Neural cell (in vitro differentiated cells): ENCODE measurements around the gene IRF9. TPM values are rescaled to one million over a fixed set of nuclear protein-coding genes. Genes with fewer than 3 reads are reported as not detected.
A peak's percentile ranks its signal among the peaks of the same experiment; 100 is the strongest.

Experiments
- H2AFZ ChIP-seq: fragments of 200-600, 300-800 bp; sonication (generic), shearing (Covaris generic); 2 replicates; pipeline ENCODE4 v1.6.0; 2014; ENCODE audit warnings: low read depth, mild to moderate bottlenecking, antibody characterized with exemption, low read length, moderate library complexity
- H3F3A ChIP-seq: fragments of 200-600 bp; shearing (Covaris generic); 2 replicates; pipeline ENCODE4 v1.6.1; 2016; ENCODE audit warnings: mild to moderate bottlenecking, moderate library complexity, mixed read lengths, antibody characterized with exemption, low read length; ENCODE audit not compliant: insufficient read depth, poor library complexity, severe bottlenecking
- H3K27ac ChIP-seq: fragments of 200-600, 300-800 bp; sonication (generic), shearing (Covaris generic); 2 replicates; pipeline ENCODE4 v1.5.1; 2014; ENCODE audit warnings: mild to moderate bottlenecking, low read length, moderate library complexity
- H3K27me3 ChIP-seq: fragments of 300-800, 200-600 bp; sonication (generic), shearing (Covaris generic); 2 replicates; pipeline ENCODE4 v1.6.0; 2014; ENCODE audit warnings: mild to moderate bottlenecking, low read depth, low read length, moderate library complexity; ENCODE audit not compliant: insufficient read depth
- H3K36me3 ChIP-seq: fragments of 300-800, 200-600 bp; sonication (generic), shearing (Covaris generic); 2 replicates; pipeline ENCODE4 v1.5.1; 2014; ENCODE audit warnings: mild to moderate bottlenecking, antibody characterized with exemption, low read length, moderate library complexity; ENCODE audit not compliant: insufficient read depth
- H3K4me2 ChIP-seq: fragments of 300-800, 200-600 bp; sonication (generic), shearing (Covaris generic); 2 replicates; pipeline ENCODE4 v1.6.0; 2014; ENCODE audit warnings: mild to moderate bottlenecking, low read length
- H3K4me3 ChIP-seq: fragments of 300-800, 200-600 bp; sonication (generic), shearing (Covaris generic); 2 replicates; pipeline ENCODE4 v1.5.1; 2014; ENCODE audit warnings: mild to moderate bottlenecking, low read length, moderate library complexity
- H3K79me2 ChIP-seq: fragments of 200-600 bp; shearing (Covaris generic); replicated peaks from 2 replicates; pipeline ENCODE4 v1.6.0; 2014; ENCODE audit warnings: mild to moderate bottlenecking, low read length, moderate library complexity; ENCODE audit not compliant: insufficient read depth
- H3K9ac ChIP-seq: fragments of 300-800, 200-600 bp; sonication (generic), shearing (Covaris generic); 2 replicates; pipeline ENCODE4 v1.6.1; 2016; ENCODE audit warnings: mild to moderate bottlenecking, low read length, mixed read lengths
- H3K9me2 ChIP-seq: fragments of 200-600 bp; shearing (Covaris generic); 2 replicates; pipeline ENCODE4 v1.6.1; 2016; ENCODE audit warnings: mild to moderate bottlenecking, low read length, mixed read lengths; ENCODE audit not compliant: insufficient read depth
- H3K9me3 ChIP-seq: fragments of 200-600, 300-800 bp; sonication (generic), shearing (Covaris generic); 2 replicates; pipeline ENCODE4 v1.6.1; 2016; ENCODE audit warnings: mild to moderate bottlenecking, mixed run types, low read length, moderate library complexity, mixed read lengths
- H4K20me1 ChIP-seq: fragments of 200-600 bp; shearing (Covaris generic); 2 replicates; pipeline ENCODE4 v1.6.1; 2016; ENCODE audit warnings: mild to moderate bottlenecking, mixed run types; ENCODE audit not compliant: insufficient read depth
- EP300 ChIP-seq: fragments of 450-650 bp; conservative IDR thresholded peaks from 2 replicates; pipeline ENCODE4 v1.6.1; 2014; ENCODE audit warnings: antibody characterized with exemption, mild to moderate bottlenecking, moderate library complexity; ENCODE audit not compliant: poor library complexity, severe bottlenecking
- POLR2AphosphoS5 ChIP-seq: IDR thresholded peaks from 2 replicates; pipeline ENCODE4 v1.6.1; 2012
- REST ChIP-seq: IDR thresholded peaks from 2 replicates; pipeline ENCODE4 v1.6.1; 2012; ENCODE audit warnings: borderline replicate concordance
- SMC3 ChIP-seq: fragments of 450-650 bp; conservative IDR thresholded peaks from 2 replicates; pipeline ENCODE4 v1.6.1; 2014; ENCODE audit warnings: antibody characterized with exemption, mild to moderate bottlenecking, moderate library complexity; ENCODE audit not compliant: poor library complexity
- polyA plus RNA-seq: library from polyadenylated mRNA; depleted of rRNA; stranded (reverse); fragments of >200 nt; gene quantifications from 2 replicates; pipeline ENCODE4 v1.2.3, GENCODE V29; 2014
- TF ChIP-seq, protein P1 (sequence below): fragments of 450-650 bp; IDR thresholded peaks from 2 replicates; pipeline ENCODE4 v1.5.1; 2014; ENCODE audit warnings: antibody characterized with exemption, mild to moderate bottlenecking, moderate library complexity; ENCODE audit not compliant: poor library complexity, severe bottlenecking

The IRF9 gene
- polyA plus RNA-seq, 1 donor from 2014 or later = 19.6 TPM

DNA sequence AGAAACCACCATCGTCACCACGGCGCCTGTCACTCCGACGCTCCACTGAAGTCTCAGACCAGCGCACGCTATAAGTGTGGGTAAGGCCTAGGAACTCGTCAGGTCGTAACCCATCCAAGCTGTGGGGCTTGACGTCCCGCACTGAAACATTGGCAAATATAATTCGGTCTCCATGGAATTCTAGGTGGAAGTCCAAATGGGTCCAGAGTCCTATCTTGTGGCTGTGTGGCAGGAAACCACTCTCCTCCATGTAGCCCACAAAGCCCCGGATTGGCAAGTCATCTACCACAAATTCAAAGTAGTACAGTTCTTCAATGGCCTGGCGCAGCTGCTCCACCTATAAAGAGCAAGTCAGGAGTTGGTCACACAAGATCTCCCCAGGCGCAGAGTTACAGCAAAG lies 31.9 kb downstream of the IRF9 start:
- Histone ChIP-seq H3K27ac (no peak overlapping the region), H3K9me3 (no peaks in the 10 kb centered on the region), H3F3A (no peaks in the 10 kb centered on the region), H3K27me3 (no peaks in the 10 kb centered on the region), H3K9me2 (no peaks in the 10 kb centered on the region), H3K4me3 (no peak overlapping the region), H2AFZ (no peak overlapping the region), H3K4me2 (no peak overlapping the region), H4K20me1 (peaks cover 3% of the 10 kb centered on the region), H3K79me2 (peaks cover 3% of the 10 kb centered on the region), H3K36me3 (no peaks in the 10 kb centered on the region), H3K9ac (no peak overlapping the region)
- no peak for TF ChIP-seq EP300
- TF ChIP-seq, protein P1, sequence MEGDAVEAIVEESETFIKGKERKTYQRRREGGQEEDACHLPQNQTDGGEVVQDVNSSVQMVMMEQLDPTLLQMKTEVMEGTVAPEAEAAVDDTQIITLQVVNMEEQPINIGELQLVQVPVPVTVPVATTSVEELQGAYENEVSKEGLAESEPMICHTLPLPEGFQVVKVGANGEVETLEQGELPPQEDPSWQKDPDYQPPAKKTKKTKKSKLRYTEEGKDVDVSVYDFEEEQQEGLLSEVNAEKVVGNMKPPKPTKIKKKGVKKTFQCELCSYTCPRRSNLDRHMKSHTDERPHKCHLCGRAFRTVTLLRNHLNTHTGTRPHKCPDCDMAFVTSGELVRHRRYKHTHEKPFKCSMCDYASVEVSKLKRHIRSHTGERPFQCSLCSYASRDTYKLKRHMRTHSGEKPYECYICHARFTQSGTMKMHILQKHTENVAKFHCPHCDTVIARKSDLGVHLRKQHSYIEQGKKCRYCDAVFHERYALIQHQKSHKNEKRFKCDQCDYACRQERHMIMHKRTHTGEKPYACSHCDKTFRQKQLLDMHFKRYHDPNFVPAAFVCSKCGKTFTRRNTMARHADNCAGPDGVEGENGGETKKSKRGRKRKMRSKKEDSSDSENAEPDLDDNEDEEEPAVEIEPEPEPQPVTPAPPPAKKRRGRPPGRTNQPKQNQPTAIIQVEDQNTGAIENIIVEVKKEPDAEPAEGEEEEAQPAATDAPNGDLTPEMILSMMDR = no peak
- no peak for TF ChIP-seq REST
- no peak for TF ChIP-seq POLR2AphosphoS5
- no peak for TF ChIP-seq SMC3

GRCh38 chr14:24194186-24194872 lies 33.3 kb downstream of the IRF9 start:
- H3K27ac ChIP-seq = peak overlapping the region; percentile 92
- H3K36me3 ChIP-seq = no peaks in the 10 kb centered on the region
- H3K9me3 ChIP-seq = no peaks in the 10 kb centered on the region
- peak overlapping the region; percentile 73 for H2AFZ ChIP-seq
- H3K27me3 ChIP-seq = no peaks in the 10 kb centered on the region
- H3K79me2 ChIP-seq = peaks cover 3% of the 10 kb centered on the region
- H3K4me2 ChIP-seq = peak overlapping the region; percentile 76
- H3K9ac ChIP-seq = peak overlapping the region; percentile 93
- H3F3A ChIP-seq = no peaks in the 10 kb centered on the region
- peak overlapping the region; percentile 92 for H3K4me3 ChIP-seq
- no peaks in the 10 kb centered on the region for H4K20me1 ChIP-seq
- TF ChIP-seq, protein P1 = no peak
- no peak for TF ChIP-seq EP300
- H3K9me2 ChIP-seq = no peaks in the 10 kb centered on the region
